HG02759 (cell line): Measurements from ENCODE around the gene PDCD5.
A peak's percentile ranks its signal among the peaks of the same experiment; 100 is the strongest.
"Not testable (repeated sequence)": the region's sequence is repeated elsewhere in the genome, so short reads cannot be mapped to it uniquely, and the experiment has no call there.

Experiments used
- ATAC-seq: cut with Tn5 transposase; IDR thresholded peaks from one replicate; pipeline ENCODE4 v1.9.1; 2021; ENCODE audit warnings: mild to moderate bottlenecking, moderate library complexity; ENCODE audit not compliant: unreplicated experiment

Gene PDCD5

DNA sequence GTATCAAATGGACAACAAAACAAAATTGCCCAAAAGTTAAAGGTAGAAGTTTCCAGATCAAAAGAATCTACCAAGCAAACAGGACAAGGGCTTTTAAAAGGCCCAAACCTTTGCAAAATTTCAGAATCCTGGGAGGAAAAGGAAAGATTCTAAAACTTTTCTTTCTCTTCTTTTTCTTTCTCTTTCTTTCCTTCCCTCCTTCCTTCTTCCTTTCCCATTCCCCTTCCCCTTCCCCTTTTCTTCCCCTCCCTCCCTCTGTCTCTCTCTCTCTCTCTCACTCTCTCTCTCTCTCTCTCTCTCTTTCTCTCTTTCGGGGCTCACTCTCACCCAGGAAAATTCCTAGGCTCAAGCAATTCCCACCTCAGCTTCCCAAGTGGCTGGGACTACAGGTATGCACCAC is 4.2 kb upstream of the PDCD5 start:
- ATAC-seq: no peak

DNA sequence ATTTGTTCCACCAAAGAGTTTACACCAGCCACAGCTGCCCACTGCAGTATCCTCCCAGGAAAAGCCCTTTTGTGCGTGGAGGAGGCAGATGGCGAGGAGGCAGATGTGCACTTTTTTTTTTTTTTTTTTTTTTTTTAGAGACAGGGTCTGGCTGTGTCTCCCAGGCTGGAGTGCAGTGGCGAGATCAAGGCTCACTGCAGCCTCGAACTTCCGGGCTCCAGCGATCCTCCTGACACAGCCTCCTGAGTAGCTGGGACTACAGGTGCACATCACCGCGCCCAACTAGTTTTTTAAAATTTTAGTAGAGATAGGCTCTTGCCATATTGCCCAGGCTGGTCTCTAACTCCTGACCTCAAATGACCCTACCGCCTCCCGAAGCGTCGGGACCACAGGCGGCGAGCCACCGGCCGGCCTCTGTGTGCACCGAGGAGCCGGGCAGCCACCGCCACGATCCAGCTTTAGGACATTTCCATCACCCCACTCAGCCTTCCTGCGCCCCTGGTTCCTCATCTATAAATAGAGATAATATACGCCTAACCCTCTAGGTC is 563 bp upstream of the PDCD5 start:
- peak; percentile 29 for ATAC-seq

DNA sequence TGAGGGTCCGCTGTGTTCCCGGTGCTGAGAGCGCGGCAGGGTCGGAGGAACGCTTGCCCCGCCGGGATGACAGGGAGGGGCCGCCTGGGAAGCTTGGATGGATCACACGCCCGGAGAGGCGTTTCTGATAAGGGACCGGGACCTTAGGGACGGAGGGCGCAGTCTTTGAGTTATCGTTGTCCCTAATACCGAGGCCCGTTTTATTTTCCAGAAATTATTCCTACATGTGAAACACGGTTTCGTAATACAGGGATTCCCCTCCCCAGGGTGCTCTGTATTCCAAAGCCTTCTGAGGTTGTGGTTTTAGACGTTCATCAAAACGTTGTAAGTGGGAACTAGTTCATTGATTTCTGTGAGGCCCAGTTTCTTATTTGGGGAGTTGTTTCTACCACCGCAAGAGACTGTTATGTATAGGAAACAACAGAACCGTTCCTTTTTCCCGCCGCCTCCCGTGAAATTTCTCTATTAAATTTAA is 752 bp downstream of the PDCD5 start:
- ATAC-seq: no peak

DNA sequence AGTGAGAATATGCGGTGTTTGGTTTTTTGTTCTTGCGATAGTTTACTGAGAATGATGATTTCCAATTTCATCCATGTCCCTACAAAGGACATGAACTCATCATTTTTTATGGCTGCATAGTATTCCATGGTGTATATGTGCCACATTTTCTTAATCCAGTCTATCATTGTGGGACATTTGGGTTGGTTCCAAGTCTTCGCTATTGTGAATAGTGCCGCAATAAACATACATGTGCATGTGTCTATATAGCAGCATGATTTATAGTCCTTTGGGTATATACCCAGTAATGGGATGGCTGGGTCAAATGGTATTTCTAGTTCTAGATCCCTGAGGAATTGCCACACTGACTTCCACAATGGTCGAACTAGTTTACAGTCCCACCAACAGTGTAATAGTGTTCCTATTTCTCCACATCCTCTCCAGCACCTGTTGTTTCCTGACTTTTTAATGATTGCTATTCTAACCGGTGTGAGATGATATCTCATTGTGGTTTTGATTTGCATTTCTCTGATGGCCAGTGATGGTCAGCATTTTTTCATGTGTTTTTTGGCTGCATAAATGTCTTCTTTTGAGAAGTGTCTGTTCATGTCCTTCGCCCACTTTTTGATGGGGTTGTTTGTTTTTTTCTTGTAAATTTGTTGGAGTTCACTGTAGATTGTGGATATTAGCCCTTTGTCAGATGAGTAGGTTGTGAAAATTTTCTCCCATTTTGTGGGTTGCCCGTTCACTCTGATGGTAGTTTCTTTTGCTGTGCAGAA is 6.9 kb downstream of the PDCD5 start:
- not testable (repeated sequence) for ATAC-seq

DNA sequence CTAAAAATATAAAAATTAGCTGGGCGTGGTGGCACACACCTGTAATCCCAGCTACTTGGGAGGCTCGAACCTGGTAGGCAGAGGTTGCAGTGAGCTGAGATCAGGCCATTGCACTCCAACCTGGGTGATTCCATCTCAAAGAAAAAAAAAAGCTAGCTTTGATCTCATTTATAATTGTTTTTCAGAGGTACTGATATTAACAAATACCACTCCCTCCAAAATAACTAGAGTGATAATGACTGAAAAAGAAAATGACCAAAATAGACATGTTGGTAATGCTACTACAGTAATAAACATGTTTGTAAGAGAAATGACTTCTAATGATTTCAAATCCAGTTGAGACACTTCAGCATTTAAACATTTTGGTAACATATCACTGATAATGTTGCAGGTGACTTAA is 13.0 kb downstream of the PDCD5 start:
- no peak for ATAC-seq

DNA sequence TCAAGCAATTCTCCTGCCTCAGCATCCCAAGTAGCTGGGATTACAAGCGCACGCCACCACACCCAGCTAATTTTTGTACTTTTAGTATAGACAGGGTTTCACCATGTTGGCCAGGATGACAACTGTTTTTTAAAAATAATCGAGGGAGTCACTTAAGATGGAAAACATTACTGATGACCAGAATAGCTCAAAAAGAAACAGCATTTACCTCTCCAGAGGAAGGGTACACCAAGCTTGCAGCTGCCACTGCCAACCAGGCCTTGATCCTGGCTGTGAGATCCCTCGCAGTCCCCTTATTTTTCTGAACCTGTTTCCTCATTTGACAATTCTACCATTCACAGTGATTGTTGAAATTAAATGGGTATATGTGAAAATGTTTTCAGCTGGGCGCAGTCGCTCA is 14.5 kb downstream of the PDCD5 start:
- no peak for ATAC-seq

DNA sequence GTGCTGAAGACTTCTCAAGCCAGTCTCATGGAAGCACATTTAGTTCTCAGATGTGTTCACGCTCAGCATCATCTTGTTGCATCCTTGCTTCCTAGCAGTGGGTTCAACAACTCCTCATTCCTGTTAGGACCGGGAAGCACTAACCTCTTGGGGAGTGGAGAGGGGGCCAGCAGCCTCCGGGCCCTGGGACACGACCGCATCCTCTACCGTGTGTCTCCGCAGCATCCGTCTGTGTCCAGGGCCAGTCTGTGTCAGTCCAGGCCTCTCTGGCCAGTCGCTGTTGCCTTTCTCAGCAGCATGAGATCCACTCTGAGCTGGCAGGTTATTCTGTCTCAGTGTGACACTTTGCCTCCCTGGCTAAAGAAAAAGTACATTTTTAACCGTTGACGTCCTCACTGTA is 17.0 kb downstream of the PDCD5 start:
- no peak for ATAC-seq

DNA sequence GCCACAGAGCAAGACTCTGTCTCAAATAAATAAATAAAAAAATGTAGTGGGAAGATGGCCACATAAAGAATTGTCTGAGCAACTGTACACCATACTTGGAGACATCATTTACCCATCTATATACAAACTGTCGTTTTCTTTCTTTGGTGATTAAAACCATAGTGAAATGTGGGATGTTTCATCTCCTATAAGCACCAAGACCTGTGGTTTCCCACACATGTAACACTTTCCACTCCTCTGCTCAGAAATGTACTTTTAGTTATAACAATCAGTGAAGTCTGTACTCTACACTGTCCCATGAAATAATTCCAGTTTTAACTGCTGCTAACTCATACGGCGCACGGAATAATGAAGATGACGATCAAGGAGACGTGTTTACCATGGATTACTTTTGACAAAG is 18.3 kb downstream of the PDCD5 start:
- no peak for ATAC-seq

DNA sequence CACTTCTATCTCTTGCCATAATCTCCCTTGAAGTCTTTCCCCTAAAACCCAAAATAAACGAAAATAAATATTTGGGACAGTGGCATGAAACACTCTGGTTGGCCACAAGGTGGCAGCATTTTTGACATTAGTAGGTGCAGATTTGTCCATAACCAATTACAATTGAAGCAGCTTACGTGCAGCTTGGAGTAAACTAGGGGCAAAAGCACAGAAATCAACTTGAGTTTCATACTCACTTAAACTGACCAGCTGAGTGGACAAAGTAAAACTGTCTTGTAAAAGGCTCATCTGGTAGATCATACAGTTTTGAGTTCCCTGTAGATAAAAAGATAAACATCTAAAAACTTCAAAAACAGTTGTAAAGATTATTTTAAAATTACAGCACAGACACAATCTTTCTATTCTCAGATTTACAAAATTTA is 18.8 kb downstream of the PDCD5 start:
- ATAC-seq: no peak

DNA sequence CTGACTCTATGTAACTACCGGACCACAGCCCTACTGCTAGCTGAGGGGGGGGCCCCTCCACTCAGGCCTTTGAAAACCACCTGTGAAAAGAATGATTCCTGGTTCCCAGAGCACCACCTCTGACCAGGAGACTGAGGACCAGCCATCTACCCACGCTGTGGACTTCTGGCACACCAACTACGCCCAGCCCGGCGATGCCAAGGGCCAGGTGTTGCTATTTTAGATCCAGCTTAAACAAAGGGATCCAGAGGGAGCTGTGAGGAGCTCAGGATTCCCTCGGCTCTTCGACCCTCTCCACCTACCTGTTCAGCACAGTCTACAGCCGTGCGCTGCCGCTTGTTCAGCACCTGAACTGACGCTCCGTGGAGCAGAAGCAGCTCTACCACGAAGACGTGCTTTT is 23.0 kb downstream of the PDCD5 start:
- no peak for ATAC-seq

DNA sequence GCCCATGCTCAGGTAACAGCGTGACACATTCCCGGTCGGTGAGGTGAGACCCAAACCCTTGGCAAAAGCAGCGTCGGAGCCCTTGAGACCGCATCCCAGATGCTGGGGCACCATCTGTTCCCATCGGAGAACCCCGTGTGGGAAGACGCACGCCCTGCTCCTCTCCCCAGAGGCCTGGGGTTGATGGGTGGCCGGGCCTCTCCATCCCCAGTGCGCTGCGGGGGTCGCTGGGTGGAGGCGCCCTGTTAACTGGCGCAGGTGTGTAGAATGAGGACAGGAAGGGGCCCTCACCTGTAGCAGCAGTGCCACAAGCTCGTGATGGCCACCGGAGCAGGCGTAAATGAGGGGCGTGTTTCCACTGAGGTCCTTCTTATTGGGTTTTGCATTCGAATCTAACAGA is 24.6 kb downstream of the PDCD5 start:
- ATAC-seq: no peak

DNA sequence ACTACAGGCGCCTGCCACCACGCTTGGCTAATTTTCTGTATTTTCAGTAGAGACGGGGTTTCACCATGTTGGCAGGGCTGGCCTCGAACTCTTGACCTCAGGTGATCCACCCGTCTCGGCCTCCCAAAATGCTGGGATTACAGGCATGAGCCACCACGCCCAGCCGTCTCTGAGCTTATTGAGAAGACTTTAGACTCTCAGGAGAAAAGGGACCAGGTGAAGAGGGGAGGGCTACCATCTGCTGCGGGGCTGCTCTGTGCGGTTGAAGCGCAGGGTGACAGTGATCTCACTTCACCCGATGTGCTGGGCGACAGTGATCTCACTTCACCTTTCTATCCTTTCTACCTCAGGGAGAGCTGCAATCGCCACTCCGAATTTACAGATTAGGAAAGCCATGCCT is 25.3 kb downstream of the PDCD5 start:
- no peak for ATAC-seq

DNA sequence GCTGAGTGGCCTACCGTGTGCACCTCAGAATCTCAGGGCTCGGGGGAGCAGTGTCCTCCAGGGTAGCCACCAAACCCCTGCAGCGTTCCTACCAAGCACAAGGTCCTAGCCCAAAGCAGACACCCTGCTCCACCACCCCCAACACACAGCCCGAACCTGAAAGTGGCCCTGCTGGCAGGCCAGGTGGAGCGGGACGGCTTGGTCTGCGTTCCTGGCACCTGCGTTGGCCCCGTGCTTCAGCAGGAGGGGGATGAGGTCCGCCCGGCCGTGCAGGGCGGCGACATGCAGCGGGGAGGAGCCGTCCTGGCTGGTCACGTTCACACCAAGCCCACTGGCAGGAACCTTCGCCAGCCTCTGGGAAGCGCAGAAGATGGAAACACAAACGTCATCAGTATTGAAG is 26.5 kb downstream of the PDCD5 start:
- no peak for ATAC-seq

DNA sequence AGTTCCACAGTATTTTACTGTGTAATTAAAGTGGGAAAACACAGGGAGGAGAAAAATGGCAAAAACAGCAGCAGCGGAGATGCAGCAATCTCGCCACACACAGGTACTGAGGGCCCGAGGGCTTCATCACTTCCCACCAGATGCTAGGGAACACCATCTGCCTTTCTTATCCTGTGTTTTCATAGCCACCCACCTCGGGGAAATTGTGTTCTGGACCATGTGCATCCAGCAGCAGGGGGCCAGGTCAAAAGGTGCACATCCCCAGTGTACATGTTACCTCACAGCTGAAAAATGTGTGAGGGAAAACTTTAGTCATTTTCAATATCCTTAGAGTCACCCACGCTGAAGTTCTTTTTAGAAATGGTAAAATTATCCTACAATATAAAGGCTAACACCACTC is 30.2 kb downstream of the PDCD5 start:
- no peak for ATAC-seq

DNA sequence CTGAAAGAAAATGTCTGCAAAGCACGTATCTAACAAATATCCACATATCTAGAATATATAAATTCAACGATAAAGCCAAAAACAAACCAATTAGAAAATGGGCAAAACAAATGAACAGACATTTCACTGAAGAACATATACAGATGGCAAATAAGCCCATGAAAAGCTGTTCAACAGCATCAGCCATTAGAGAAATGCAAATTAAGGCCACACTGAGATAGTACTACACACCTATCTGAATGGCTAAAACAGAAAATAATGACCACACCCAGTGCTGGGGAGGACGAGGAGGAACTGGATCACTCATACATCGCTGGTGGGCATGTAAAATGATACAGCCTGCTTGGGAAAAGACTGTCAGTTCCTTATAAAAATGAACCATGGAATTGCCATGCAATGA is 32.0 kb downstream of the PDCD5 start:
- ATAC-seq: no peak

DNA sequence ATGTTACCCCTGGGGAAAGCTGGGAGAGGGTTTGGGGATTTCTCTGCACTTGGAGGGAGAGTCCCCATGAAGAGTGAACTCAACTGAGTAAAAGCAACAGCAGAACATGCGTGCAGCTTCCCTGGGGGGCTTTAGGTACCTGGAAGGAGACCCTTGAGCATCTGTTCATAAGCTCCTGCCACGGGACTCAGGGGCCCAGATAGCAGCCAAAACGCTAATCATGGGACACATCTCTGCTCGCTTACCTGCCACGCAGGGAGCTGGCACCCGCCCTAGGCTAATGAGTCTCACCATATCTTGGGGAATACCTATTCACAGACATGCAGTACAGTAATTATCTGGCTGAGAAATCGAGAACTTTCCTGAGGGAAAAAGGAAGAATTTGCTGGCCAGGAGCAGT is 33.9 kb downstream of the PDCD5 start:
- ATAC-seq: no peak

DNA sequence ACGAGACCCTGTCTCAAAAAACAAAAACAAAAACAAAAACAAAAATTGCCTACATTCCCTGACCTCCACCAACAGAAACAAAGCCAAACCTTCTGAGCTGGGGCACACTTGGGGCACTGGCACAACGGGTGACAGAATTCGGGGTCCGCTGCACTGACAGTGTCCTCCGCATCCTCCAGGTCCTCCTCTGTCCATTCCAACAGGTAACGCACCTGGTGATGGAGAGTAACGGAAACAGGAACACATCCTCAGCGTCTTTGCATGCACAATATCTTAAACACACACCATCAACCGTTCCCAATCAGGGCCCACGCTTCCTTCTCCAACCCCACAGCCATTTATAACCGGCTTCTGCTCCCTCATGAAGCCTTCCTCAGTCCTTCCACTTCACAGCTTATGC is 34.6 kb downstream of the PDCD5 start:
- no peak for ATAC-seq

DNA sequence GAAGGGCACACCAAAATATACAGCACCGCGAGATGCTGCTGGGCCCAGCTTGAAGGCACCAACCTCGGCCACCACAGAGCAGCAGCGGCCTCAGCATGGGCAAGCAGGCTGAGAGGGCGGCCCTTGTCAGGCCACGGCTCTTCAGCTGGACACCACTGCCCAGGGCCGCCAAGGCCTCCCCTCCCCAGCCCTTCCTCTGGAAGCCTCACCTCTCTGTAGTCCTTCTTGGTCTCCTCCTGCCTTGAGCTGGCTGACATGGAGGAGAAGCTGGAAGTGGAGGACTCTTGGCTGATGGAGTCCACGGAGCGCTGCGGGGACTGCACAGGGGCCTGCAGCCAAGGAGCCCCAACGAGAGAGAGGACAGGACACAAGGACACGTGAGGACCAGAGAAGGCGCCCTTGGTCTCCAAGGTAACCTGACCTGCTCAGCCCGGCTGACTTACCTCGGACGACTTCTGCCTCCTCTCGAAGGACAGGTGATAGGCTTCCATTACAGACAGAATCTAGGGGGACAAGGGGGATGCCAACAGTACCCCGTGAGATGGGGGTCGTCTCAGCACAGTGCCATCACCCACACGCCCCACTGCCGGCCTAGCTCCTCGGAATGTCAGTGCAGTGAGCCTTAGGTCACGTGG is 38.2 kb downstream of the PDCD5 start:
- no peak for ATAC-seq

DNA sequence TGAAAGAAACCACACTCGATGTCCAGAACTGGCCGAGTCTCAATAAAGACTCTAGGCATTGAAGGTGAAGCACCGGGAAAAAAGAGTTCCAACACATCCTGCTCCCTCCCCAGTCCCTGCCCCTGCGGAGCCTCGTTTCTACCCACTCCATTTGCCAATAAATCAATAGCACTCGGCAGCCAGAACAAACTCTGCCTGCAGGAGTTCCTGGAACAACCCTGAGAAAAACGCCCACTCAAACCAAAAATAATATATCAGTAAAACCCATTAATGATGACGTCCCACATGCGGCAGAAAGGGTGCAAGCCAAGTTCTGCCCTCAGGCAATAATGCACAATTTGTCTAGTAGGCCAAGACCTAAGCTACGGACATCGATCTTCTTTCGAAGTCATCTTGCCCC is 41.0 kb downstream of the PDCD5 start:
- no peak for ATAC-seq

DNA sequence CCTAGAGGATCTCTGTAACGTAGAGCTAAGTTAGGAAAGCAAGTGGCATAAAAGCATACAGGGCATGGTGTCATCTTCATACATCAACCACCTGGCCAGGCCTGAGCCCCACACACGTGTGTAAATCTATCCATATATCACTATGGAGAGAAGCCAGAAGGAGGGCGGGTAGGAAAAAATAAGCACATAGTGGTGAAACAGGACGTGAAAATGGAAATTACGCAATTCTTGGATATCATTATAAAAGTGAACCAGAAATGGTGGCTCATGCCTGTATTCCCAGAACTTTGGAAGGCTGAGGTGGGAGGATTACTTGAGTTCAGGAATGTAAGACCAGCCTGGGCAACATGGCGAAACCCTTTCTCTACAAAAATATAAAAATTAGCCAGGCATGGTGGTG is 43.4 kb downstream of the PDCD5 start:
- no peak for ATAC-seq

DNA sequence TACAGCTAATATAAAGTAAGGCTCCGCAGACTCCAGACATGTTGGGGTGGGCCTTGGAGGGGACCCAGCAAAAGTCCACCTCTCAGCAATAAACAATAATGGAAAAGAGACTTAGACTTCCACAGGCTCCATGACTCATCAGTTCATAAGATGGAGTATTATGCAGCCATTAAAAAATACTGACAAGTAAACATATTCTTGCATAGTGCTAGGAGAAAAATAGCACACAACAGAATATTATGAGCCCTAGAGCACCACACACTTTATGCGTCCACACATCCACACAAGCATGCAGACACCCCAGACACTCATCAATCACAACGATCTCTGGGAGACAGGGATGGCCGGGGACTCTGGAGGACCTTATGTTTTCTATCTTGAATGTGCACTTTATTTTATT is 46.0 kb downstream of the PDCD5 start:
- no peak for ATAC-seq

DNA sequence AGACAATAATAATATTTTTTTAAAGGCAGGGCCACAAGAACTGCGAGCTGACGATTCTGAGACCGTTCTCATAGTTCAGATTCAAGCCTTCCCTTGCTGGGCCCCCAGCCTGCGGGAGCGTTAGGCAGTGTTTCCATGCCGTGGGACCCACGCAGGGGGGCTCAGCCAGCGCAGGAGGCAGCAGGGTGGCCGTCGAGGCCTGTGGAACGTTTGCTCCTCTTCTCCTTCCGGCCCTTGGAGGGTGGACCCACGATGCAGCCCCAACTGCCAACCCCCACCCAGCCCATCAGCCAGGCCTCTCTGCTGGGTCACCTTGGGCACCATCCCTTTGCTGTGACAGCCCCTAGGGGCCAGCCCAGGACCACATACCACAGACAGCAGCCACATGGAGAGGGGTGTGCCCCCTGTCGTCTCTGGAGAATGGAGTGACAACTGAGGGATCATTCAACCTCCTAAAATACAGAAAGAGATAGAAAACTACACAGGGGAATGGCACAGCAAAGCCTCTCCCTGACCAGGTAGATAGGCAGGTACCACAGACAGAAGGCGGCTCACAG is 46.8 kb downstream of the PDCD5 start:
- ATAC-seq: no peak
